Measurements from ENCODE around the gene BSPRY. TPM values are rescaled to one million over a fixed set of nuclear protein-coding genes. Genes with fewer than 3 reads are reported as not detected.
"Not testable (repeated sequence)": the region's sequence is repeated elsewhere in the genome, so short reads cannot be mapped to it uniquely, and the experiment has no call there.

BSPRY gene
- total and polyA plus RNA-seq, 2 experiments from 2014 or later: 4.8 to 6.6 TPM

DNA sequence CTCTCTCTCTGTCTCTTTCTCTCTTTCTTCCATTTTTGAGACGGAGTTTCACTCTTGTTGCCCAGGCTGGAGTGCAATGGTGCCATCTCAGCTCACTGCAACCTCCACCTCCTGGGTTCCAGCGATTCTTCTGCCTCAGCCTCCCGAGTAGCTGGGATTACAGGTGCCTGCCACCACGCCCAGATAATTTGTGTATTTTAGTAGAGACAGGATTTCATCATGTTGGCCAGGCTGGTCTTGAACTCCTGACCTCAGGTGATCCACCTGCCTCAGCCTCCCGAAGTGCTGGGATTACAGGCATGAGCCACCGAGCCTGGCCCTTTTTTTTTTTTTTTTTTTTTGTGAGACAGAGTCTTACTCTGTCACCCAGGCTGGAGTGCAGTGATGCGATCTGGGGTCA, 32.1 kb downstream of the BSPRY start:
- H3K4me1 ChIP-seq (ENCODE audit: insufficient read depth); H3K4me3 ChIP-seq; H2AFZ ChIP-seq; H4K20me1 ChIP-seq (replicated peaks; ENCODE audit: insufficient read depth); H3K27ac ChIP-seq (ENCODE audit: low read depth); H3K27me3 ChIP-seq (ENCODE audit: insufficient read depth); H3F3A ChIP-seq (replicated peaks; ENCODE audit: low read depth); H3K9me2 ChIP-seq (ENCODE audit: insufficient read depth); H3K27me3 Mint-ChIP-seq (ENCODE audit: insufficient read depth, low read depth, poor library complexity); ATAC-seq; H3K36me3 ChIP-seq (ENCODE audit: insufficient read depth); H3K36me3 Mint-ChIP-seq (ENCODE audit: low read depth); H3K4me2 ChIP-seq; DNase-seq (ENCODE audit: low spot score); H3K79me2 ChIP-seq (replicated peaks; ENCODE audit: insufficient read depth); H3K27ac Mint-ChIP-seq; H3K4me3 Mint-ChIP-seq; H3K9me3 Mint-ChIP-seq: not testable (repeated sequence)
- peaks cover 14% of the 10 kb centered on the region for H3K4me1 Mint-ChIP-seq

DNA sequence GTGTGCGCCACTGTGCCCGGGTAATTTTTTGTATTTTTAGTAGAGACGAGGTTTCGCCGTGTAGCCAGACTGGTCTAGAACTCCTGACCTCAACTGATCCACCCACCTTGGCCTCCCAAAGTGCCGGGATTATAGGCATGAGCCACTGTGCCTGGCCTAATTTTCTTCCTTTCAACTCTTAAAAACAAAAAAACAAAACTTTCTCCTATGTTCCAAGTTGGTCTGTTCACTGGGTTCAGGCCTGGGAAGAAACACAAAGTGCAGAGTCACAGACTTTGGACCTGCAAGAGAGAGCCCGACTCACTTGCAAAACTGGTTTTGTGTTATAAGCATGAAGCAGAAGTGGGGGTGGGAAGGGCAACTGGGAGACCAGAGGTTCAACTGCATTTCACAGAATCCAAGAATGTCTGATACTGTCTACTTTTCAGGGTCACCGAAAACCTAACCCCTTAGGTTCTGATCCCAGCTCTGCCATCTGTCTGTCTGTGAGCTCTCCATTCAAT, 32.6 kb downstream of the BSPRY start:
- Histone ChIP-seq H3K27me3 (ENCODE audit: insufficient read depth) (no peaks in the 10 kb centered on the region), H3K27ac (ENCODE audit: low read depth) (no peak overlapping the region), H2AFZ (peak overlapping the region; percentile 63; the same call in 1 of the 2 replicates), H3K4me2 (no peak overlapping the region), H3K4me1 (ENCODE audit: insufficient read depth) (no peaks in the 10 kb centered on the region; the same call in 1 of the 2 replicates), H3K4me3 (no peak overlapping the region), H3F3A (replicated peaks; ENCODE audit: low read depth) (no peaks in the 10 kb centered on the region), H4K20me1 (replicated peaks; ENCODE audit: insufficient read depth) (no peaks in the 10 kb centered on the region), H3K36me3 (ENCODE audit: insufficient read depth) (no peaks in the 10 kb centered on the region), H3K79me2 (replicated peaks; ENCODE audit: insufficient read depth) (no peaks in the 10 kb centered on the region), H3K9me2 (ENCODE audit: insufficient read depth) (no peaks in the 10 kb centered on the region)
- DNase-seq (ENCODE audit: low spot score) (no peak), ATAC-seq (no peak)
- no peaks in the 10 kb centered on the region for H3K36me3 Mint-ChIP-seq (ENCODE audit: low read depth)
- H3K27me3 Mint-ChIP-seq (ENCODE audit: insufficient read depth, low read depth, poor library complexity): peaks cover 7% of the 10 kb centered on the region
- H3K9me3 Mint-ChIP-seq: no peaks in the 10 kb centered on the region; the same call in 2 of the 3 replicates
- H3K27ac Mint-ChIP-seq: 0 out of 2 replicates have a peak overlapping the region, but pooled peaks have one; percentile 26
- no peak overlapping the region for H3K4me3 Mint-ChIP-seq
- H3K4me1 Mint-ChIP-seq: peaks cover 14% of the 10 kb centered on the region
- TF ChIP-seq NANOG (IDR thresholded peaks at IDR 0.05; ENCODE audit: borderline replicate concordance) (no peak), EZH2 (IDR thresholded peaks at IDR 0.05; ENCODE audit: low read depth, unreplicated experiment) (no peak), STAT1 (IDR thresholded peaks at IDR 0.05; ENCODE audit: unreplicated experiment) (no peak), ZNF114 (CRISPR knock-in tag; IDR thresholded peaks at IDR 0.05) (no peak), JUNB (IDR thresholded peaks at IDR 0.05; ENCODE audit: unreplicated experiment) (no peak), EZH2phosphoT487 (IDR thresholded peaks at IDR 0.05; ENCODE audit: unreplicated experiment) (no peak), POLR2AphosphoS5 (IDR thresholded peaks at IDR 0.05; ENCODE audit: low read depth) (no peak), CREB1 (CRISPR knock-in tag; IDR thresholded peaks at IDR 0.05; ENCODE audit: low read depth) (no peak), ZNF331 (CRISPR knock-in tag; IDR thresholded peaks at IDR 0.05; ENCODE audit: low read depth) (no peak)
- TF ChIP-seq, protein P1, sequence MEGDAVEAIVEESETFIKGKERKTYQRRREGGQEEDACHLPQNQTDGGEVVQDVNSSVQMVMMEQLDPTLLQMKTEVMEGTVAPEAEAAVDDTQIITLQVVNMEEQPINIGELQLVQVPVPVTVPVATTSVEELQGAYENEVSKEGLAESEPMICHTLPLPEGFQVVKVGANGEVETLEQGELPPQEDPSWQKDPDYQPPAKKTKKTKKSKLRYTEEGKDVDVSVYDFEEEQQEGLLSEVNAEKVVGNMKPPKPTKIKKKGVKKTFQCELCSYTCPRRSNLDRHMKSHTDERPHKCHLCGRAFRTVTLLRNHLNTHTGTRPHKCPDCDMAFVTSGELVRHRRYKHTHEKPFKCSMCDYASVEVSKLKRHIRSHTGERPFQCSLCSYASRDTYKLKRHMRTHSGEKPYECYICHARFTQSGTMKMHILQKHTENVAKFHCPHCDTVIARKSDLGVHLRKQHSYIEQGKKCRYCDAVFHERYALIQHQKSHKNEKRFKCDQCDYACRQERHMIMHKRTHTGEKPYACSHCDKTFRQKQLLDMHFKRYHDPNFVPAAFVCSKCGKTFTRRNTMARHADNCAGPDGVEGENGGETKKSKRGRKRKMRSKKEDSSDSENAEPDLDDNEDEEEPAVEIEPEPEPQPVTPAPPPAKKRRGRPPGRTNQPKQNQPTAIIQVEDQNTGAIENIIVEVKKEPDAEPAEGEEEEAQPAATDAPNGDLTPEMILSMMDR (conservative IDR thresholded peaks at IDR 0.05; ENCODE audit: low read depth in 2 of 2): no peak
- TF ChIP-seq, protein P2, sequence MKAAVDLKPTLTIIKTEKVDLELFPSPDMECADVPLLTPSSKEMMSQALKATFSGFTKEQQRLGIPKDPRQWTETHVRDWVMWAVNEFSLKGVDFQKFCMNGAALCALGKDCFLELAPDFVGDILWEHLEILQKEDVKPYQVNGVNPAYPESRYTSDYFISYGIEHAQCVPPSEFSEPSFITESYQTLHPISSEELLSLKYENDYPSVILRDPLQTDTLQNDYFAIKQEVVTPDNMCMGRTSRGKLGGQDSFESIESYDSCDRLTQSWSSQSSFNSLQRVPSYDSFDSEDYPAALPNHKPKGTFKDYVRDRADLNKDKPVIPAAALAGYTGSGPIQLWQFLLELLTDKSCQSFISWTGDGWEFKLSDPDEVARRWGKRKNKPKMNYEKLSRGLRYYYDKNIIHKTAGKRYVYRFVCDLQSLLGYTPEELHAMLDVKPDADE (IDR thresholded peaks at IDR 0.05): no peak
- TF ChIP-seq, protein P3, sequence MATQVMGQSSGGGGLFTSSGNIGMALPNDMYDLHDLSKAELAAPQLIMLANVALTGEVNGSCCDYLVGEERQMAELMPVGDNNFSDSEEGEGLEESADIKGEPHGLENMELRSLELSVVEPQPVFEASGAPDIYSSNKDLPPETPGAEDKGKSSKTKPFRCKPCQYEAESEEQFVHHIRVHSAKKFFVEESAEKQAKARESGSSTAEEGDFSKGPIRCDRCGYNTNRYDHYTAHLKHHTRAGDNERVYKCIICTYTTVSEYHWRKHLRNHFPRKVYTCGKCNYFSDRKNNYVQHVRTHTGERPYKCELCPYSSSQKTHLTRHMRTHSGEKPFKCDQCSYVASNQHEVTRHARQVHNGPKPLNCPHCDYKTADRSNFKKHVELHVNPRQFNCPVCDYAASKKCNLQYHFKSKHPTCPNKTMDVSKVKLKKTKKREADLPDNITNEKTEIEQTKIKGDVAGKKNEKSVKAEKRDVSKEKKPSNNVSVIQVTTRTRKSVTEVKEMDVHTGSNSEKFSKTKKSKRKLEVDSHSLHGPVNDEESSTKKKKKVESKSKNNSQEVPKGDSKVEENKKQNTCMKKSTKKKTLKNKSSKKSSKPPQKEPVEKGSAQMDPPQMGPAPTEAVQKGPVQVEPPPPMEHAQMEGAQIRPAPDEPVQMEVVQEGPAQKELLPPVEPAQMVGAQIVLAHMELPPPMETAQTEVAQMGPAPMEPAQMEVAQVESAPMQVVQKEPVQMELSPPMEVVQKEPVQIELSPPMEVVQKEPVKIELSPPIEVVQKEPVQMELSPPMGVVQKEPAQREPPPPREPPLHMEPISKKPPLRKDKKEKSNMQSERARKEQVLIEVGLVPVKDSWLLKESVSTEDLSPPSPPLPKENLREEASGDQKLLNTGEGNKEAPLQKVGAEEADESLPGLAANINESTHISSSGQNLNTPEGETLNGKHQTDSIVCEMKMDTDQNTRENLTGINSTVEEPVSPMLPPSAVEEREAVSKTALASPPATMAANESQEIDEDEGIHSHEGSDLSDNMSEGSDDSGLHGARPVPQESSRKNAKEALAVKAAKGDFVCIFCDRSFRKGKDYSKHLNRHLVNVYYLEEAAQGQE (IDR thresholded peaks at IDR 0.05; ENCODE audit: unreplicated experiment): no peak
